ENCODE measurements around the gene DIAPH1.

DNA sequence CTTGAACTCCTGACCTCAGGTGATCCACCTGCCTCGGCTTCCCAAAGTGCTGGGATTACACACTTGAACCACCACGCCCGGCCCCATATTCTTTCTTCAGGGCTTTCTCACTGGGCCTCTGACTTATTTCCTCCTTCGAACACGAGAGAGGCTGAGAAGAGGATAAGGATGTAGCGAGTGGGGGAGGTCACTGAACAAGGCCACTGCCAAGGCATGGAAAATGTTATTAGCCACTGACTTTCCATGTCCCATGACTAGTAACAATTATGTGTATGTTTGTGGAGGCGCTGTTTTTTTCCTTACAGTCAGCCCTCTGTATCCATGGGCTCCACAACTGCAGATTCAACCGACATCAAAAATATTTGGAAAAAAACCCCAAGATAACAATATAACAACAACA lies 44.7 kb upstream of the DIAPH1 start:
- TF ChIP-seq, protein P1, sequence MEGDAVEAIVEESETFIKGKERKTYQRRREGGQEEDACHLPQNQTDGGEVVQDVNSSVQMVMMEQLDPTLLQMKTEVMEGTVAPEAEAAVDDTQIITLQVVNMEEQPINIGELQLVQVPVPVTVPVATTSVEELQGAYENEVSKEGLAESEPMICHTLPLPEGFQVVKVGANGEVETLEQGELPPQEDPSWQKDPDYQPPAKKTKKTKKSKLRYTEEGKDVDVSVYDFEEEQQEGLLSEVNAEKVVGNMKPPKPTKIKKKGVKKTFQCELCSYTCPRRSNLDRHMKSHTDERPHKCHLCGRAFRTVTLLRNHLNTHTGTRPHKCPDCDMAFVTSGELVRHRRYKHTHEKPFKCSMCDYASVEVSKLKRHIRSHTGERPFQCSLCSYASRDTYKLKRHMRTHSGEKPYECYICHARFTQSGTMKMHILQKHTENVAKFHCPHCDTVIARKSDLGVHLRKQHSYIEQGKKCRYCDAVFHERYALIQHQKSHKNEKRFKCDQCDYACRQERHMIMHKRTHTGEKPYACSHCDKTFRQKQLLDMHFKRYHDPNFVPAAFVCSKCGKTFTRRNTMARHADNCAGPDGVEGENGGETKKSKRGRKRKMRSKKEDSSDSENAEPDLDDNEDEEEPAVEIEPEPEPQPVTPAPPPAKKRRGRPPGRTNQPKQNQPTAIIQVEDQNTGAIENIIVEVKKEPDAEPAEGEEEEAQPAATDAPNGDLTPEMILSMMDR (IDR thresholded peaks at IDR 0.05), result no peak
- TF ChIP-seq POLR2A (IDR thresholded peaks at IDR 0.05), result no peak
